OCI-LY3 (cell line): ENCODE measurements around the gene TSPYL1.
A peak's percentile ranks its signal among the peaks of the same experiment; 100 is the strongest.

Experiments
- H2AFZ ChIP-seq: fragments of 200-600, 300-600 bp; shearing (Covaris generic); 2 replicates; pipeline ENCODE4 v1.6.0; 2014; ENCODE audit warnings: antibody characterized with exemption, low read depth, low read length
- H3K27ac ChIP-seq: fragments of 200-600, 300-600 bp; sonication (generic); 2 replicates; pipeline ENCODE4 v1.5.1; 2014; ENCODE audit warnings: mild to moderate bottlenecking, low read length, moderate library complexity, mixed read lengths
- H3K27me3 ChIP-seq: fragments of 200-600, 300-600 bp; sonication (generic); 2 replicates; pipeline ENCODE4 v1.6.1; 2014; ENCODE audit warnings: low read depth, low read length, mixed read lengths
- H3K36me3 ChIP-seq: fragments of 200-600, 300-600 bp; sonication (generic); replicated peaks from 2 replicates; pipeline ENCODE3; 2014; ENCODE audit warnings: low read depth, low read length, mixed read lengths
- H3K4me1 ChIP-seq: fragments of 300-600, 200-600 bp; sonication (generic); 2 replicates; pipeline ENCODE4 v1.6.1; 2014; ENCODE audit warnings: low read length, mixed read lengths
- H3K4me2 ChIP-seq: fragments of 200-600, 300-600 bp; sonication (generic); 2 replicates; pipeline ENCODE4 v1.6.1; 2014; ENCODE audit warnings: low read length, mixed read lengths
- H3K4me3 ChIP-seq: fragments of 300-600, 200-600 bp; sonication (generic); 2 replicates; pipeline ENCODE4 v1.5.1; 2014; ENCODE audit warnings: antibody characterized with exemption, mild to moderate bottlenecking, low read length, moderate library complexity
- H3K79me2 ChIP-seq: fragments of 300-600, 200-600 bp; shearing (Covaris generic); 2 replicates; pipeline ENCODE4 v1.6.1; 2014; ENCODE audit warnings: mild to moderate bottlenecking, low read length, mixed read lengths
- H3K9ac ChIP-seq: fragments of 300-600, 200-600 bp; shearing (Covaris generic); 2 replicates; pipeline ENCODE4 v1.6.0; 2014; ENCODE audit warnings: mild to moderate bottlenecking, low read length, moderate library complexity
- H3K9me3 ChIP-seq: fragments of 200-600, 300-600 bp; shearing (Covaris generic); 2 replicates; pipeline ENCODE4 v1.6.1; 2014; ENCODE audit warnings: low read length, mixed read lengths; ENCODE audit not compliant: insufficient read depth
- H4K20me1 ChIP-seq: fragments of 200-600, 300-600 bp; sonication (generic); 2 replicates; pipeline ENCODE4 v1.6.1; 2016; ENCODE audit warnings: low read length, mixed read lengths; ENCODE audit not compliant: insufficient read depth
- CTCF ChIP-seq: fragments of 200-600, 300-600 bp; sonication (generic); IDR thresholded peaks from 2 replicates; pipeline ENCODE4 v1.5.1; 2014; ENCODE audit warnings: antibody characterized with exemption, low read length, low read depth
- EZH2phosphoT487 ChIP-seq: fragments of 200-600 bp; shearing (Covaris generic); IDR thresholded peaks from 2 replicates; pipeline ENCODE4 v1.6.1; 2018; ENCODE audit warnings: antibody characterized with exemption, mixed run types, low read depth

The TSPYL1 gene

GRCh38 chr6:116316772-116317467 lies 37.2 kb upstream of the TSPYL1 start:
- Histone ChIP-seq H3K9ac (no peak overlapping the region), H3K79me2 (no peaks in the 10 kb centered on the region), H2AFZ (no peak overlapping the region), H3K4me3 (no peak overlapping the region), H3K27ac (no peak overlapping the region), H3K36me3 (no peaks in the 10 kb centered on the region), H4K20me1 (no peaks in the 10 kb centered on the region), H3K27me3 (no peaks in the 10 kb centered on the region), H3K4me2 (peak overlapping the region; percentile 4; the same call in 1 of the 2 replicates), H3K4me1 (peaks cover 41% of the 10 kb centered on the region), H3K9me3 (no peaks in the 10 kb centered on the region)
- TF ChIP-seq EZH2phosphoT487 (no peak), CTCF (peak; percentile 63)

- H3K4me3 ChIP-seq: no peak overlapping the region
These were observed 35.1 kb upstream of the TSPYL1 start for GRCh38 chr6:116314878-116315277.

GRCh38 chr6:116314218-116314617 lies 34.5 kb upstream of the TSPYL1 start:
- Histone ChIP-seq H2AFZ (no peak overlapping the region), H3K27ac (peak overlapping the region; percentile 78), H3K4me3 (no peak overlapping the region), H3K9me3 (no peaks in the 10 kb centered on the region), H3K4me2 (peak overlapping the region; percentile 36), H3K36me3 (no peaks in the 10 kb centered on the region), H3K27me3 (no peaks in the 10 kb centered on the region), H3K9ac (peak overlapping the region; percentile 11; the same call in 1 of the 2 replicates), H3K4me1 (peaks cover 41% of the 10 kb centered on the region), H3K79me2 (no peaks in the 10 kb centered on the region), H4K20me1 (no peaks in the 10 kb centered on the region)
- TF ChIP-seq CTCF (no peak), EZH2phosphoT487 (no peak)

More at GRCh38 chr6:116314878-116315277, 35.1 kb upstream of the TSPYL1 start:
- Histone ChIP-seq H3K27me3 (no peaks in the 10 kb centered on the region), H2AFZ (no peak overlapping the region), H3K36me3 (no peaks in the 10 kb centered on the region), H3K79me2 (no peaks in the 10 kb centered on the region), H3K4me2 (peak overlapping the region; percentile 36), H3K9me3 (no peaks in the 10 kb centered on the region), H4K20me1 (no peaks in the 10 kb centered on the region), H3K27ac (peak overlapping the region; percentile 78), H3K4me1 (peaks cover 41% of the 10 kb centered on the region), H3K9ac (peak overlapping the region; percentile 11; the same call in 1 of the 2 replicates)
- TF ChIP-seq EZH2phosphoT487 (no peak), CTCF (no peak)

GRCh38 chr6:116313101-116313776 lies 33.5 kb upstream of the TSPYL1 start:
- Histone ChIP-seq H3K27me3 (no peaks in the 10 kb centered on the region), H4K20me1 (no peaks in the 10 kb centered on the region), H3K79me2 (no peaks in the 10 kb centered on the region), H3K4me3 (no peak overlapping the region), H3K4me2 (no peak overlapping the region), H3K9ac (no peak overlapping the region), H3K36me3 (no peaks in the 10 kb centered on the region), H3K9me3 (no peaks in the 10 kb centered on the region), H2AFZ (no peak overlapping the region), H3K27ac (no peak overlapping the region), H3K4me1 (peaks cover 41% of the 10 kb centered on the region)
- no peak for TF ChIP-seq CTCF
- TF ChIP-seq EZH2phosphoT487: no peak
